GM12864 (cell line): ENCODE measurements around the gene VCL.
"Not testable (repeated sequence)": the region's sequence is repeated elsewhere in the genome, so short reads cannot be mapped to it uniquely, and the experiment has no call there.

ENCODE experiments used
- DNase-seq: peaks from one replicate; pipeline ENCODE4 v3.0.0-alpha.2; 2011; ENCODE audit warnings: low read depth
- H3K4me3 ChIP-seq: 2 replicates; pipeline ENCODE4 v1.5.1; 2011; ENCODE audit warnings: mild to moderate bottlenecking, low read depth, low read length, control low read depth
- TF ChIP-seq, protein P1 (sequence below): IDR thresholded peaks from 2 replicates; pipeline ENCODE4 v1.5.1; 2011; ENCODE audit warnings: low read depth, mild to moderate bottlenecking, moderate library complexity, low read length, control low read depth, inconsistent platforms; ENCODE audit errors: missing control alignments

The VCL gene

DNA sequence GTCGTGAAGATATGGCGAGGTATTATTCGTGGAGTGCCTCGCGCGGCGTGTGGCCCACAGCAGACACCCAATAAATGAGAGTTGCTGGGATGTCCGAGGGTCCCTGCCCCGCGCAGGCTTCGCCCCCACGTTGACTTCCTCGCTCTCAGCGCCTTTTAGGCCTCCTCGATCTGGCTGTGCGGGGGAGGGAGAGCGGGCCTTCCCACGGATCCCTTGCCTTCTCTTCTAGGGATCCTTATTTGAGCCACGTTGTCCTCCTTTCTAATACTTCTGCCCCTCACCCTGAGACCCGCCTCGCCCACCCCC lies 660 bp downstream of the VCL start:
- DNase-seq: no peak
- H3K4me3 ChIP-seq: peak overlapping the region; percentile 81
- TF ChIP-seq, protein P1, sequence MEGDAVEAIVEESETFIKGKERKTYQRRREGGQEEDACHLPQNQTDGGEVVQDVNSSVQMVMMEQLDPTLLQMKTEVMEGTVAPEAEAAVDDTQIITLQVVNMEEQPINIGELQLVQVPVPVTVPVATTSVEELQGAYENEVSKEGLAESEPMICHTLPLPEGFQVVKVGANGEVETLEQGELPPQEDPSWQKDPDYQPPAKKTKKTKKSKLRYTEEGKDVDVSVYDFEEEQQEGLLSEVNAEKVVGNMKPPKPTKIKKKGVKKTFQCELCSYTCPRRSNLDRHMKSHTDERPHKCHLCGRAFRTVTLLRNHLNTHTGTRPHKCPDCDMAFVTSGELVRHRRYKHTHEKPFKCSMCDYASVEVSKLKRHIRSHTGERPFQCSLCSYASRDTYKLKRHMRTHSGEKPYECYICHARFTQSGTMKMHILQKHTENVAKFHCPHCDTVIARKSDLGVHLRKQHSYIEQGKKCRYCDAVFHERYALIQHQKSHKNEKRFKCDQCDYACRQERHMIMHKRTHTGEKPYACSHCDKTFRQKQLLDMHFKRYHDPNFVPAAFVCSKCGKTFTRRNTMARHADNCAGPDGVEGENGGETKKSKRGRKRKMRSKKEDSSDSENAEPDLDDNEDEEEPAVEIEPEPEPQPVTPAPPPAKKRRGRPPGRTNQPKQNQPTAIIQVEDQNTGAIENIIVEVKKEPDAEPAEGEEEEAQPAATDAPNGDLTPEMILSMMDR: no peak

DNA sequence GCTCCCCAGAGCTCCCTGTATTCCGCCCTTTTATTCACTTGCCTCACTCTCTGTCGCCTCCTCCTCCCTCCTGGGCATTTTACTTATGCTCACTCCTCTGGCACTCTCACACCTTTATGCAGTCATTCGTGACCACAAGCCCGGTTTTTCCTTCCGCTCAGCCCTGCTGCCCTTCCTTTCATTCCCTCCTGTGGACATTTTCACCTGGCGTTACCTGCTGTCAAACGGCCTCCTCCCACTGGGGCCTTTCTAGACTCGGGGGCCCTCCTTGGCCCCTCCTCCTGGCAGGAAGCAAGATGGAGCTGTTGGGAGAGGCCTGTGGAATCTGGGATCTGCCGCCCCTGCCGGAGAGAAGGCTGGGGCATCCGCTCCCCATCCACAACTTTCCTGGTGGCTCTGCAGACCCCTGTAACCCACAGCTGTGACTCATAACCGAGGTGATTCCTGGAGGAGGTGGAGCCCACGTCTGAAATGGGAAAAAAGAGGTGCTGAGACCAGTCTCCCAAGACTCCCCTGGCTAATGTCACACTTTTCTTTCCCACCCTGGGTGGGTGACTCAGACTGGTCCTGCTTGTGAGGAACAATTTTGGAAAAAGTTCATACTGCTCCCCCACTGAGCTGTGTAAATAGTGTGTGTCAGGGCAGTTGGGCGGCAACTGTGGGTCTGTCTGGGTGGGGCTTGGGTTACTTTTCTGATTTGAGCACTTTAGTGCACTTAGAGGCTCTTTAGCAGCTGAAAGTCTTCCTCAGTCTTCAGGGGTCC lies 1.2 kb downstream of the VCL start:
- DNase-seq: no peak
- TF ChIP-seq, protein P1: no peak
- peak overlapping the region; percentile 81 for H3K4me3 ChIP-seq

GRCh38 chr10:73999703-74000102 lies 1.8 kb downstream of the VCL start:
- no peak overlapping the region for H3K4me3 ChIP-seq
- DNase-seq: no peak

GRCh38 chr10:74000244-74000643 lies 2.3 kb downstream of the VCL start:
- DNase-seq, H3K4me3 ChIP-seq: not testable (repeated sequence)

More at GRCh38 chr10:73999703-74000102, 1.8 kb downstream of the VCL start:
- TF ChIP-seq, protein P1: no peak

- H3K4me3 ChIP-seq: no peak overlapping the region
- TF ChIP-seq, protein P1: no peak
- DNase-seq: no peak
These were observed 3.2 kb downstream of the VCL start for GRCh38 chr10:74000892-74001669.

DNA sequence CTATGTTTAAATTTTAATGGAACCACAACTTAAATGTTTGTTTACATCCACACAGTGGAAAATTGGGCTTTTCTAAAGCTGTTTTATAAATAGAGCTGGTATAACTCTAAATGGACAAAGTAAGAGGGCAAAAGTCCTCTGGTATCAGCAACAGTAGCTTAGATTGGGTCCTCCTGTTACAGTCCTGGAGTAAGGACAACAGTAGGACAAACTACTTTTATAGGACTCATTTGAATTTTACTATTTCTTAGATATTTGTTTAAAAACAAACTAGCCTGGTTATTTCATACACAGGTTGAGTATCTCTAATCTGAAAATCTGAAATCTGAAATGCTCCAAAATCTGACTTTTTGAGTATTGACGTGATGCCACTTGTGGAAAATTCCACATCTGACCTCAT lies 8.4 kb downstream of the VCL start:
- TF ChIP-seq, protein P1: no peak
- H3K4me3 ChIP-seq: no peak overlapping the region
- no peak for DNase-seq

DNA sequence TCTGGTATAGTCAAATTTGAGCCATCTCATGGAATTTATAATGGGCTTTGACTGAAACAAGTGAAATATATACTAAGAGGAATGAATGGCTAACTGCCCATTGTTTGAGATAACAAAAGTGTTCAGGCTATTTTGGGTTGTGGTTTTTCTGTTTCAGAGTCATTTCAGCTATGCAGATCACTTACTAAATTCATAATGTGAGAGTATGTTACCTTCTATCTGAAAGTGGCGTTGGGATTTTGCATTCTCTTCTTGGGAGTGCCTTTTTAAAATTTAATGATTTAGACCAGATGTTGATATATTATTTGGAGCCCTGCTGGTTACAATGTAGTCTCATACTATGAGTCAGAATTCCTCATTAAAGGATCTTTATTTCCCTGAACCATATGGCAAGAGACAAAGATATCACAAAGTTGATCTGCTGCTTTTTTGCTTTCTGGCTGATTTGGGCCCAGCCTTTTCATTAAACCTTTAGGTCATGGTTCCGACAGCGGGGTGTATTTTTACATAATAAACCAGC lies 10.4 kb downstream of the VCL start:
- DNase-seq: peak; percentile 34
- no peak overlapping the region for H3K4me3 ChIP-seq

More for the DNA sequence above, 10.4 kb downstream of the VCL start:
- TF ChIP-seq, protein P1: no peak
